Measurements from ENCODE around the gene PARD6G.

GRCh38 chr18:80190311-80190710, 57.0 kb downstream of the PARD6G start:
- TF ChIP-seq CTCF (IDR thresholded peaks at IDR 0.05) (no peak), POLR2A (IDR thresholded peaks at IDR 0.05) (no peak)

Measured in upper lobe of left lung (tissue), 4 donors.